ENCODE results near the gene RAD51B. TPM values are rescaled to one million over a fixed set of nuclear protein-coding genes. Genes with fewer than 3 reads are reported as not detected.

The RAD51B gene
- total and polyA plus RNA-seq, 2 donors = 6.2 to 92.9 TPM

GRCh38 chr14:68639000-68639757, 819.6 kb downstream of the RAD51B start:
- WGBS = 38% methylated on average over 6 of the region's 6 CpGs
- peak overlapping the region; percentile 46 for H3K27ac ChIP-seq (ENCODE audit: low read depth)
- H3K4me1 ChIP-seq (ENCODE audit: insufficient read depth) = no peaks in the 10 kb centered on the region
- H3K4me3 ChIP-seq (ENCODE audit: low read depth, low read length) = no peak overlapping the region
- no peak for DNase-seq (ENCODE audit: extremely low spot score)
- H3K36me3 ChIP-seq (ENCODE audit: insufficient read depth) = no peaks in the 10 kb centered on the region

GRCh38 chr14:68639758-68640574, 820.4 kb downstream of the RAD51B start:
- Histone ChIP-seq H3K36me3 (ENCODE audit: insufficient read depth) (no peaks in the 10 kb centered on the region), H3K4me3 (ENCODE audit: low read depth, low read length) (no peak overlapping the region), H3K4me1 (ENCODE audit: insufficient read depth) (no peaks in the 10 kb centered on the region), H3K27ac (ENCODE audit: low read depth) (peak overlapping the region; percentile 18)
- WGBS = 83% methylated on average over 10 of the region's 10 CpGs
- no peak for DNase-seq (ENCODE audit: extremely low spot score)

GRCh38 chr14:68643673-68644072, 824.1 kb downstream of the RAD51B start:
- no peak for DNase-seq (ENCODE audit: extremely low spot score)
- Histone ChIP-seq H3K4me1 (ENCODE audit: insufficient read depth) (no peaks in the 10 kb centered on the region), H3K4me3 (ENCODE audit: low read depth, low read length) (no peak overlapping the region), H3K27ac (ENCODE audit: low read depth) (no peak overlapping the region), H3K36me3 (ENCODE audit: insufficient read depth) (no peaks in the 10 kb centered on the region)
- 92% methylated on average over 2 of the region's 2 CpGs for WGBS

DNA sequence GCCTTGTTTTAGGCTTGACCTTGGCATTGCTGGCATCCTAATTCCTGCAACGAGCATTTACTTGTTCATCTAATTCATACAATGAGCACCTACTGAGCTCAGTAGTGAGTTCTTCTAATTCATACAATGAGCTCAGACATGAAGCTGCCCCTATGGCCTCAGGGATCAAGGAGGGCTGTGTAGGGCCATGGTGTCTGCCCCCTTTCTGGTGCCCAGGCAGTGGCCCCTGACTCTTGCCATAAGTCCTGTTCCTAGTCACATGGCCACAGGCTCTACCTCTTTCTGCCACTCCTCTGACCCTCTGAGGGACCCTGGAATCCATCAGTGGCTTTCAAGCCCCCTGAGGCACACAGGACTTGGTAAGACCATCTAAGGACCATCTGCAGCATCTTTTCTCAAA, 824.5 kb downstream of the RAD51B start:
- no peaks in the 10 kb centered on the region for H3K4me1 ChIP-seq (ENCODE audit: insufficient read depth)
- WGBS = 81% methylated on average over 1 of the region's 1 CpG
- DNase-seq (ENCODE audit: extremely low spot score) = no peak
- no peaks in the 10 kb centered on the region for H3K36me3 ChIP-seq (ENCODE audit: insufficient read depth)
- no peak overlapping the region for H3K27ac ChIP-seq (ENCODE audit: low read depth)
- no peak overlapping the region for H3K4me3 ChIP-seq (ENCODE audit: low read depth, low read length)

- DNase-seq (ENCODE audit: extremely low spot score) = no peak
- H3K4me1 ChIP-seq (ENCODE audit: insufficient read depth) = peaks cover under 1% of the 10 kb centered on the region
- 62% methylated on average over 2 of the region's 2 CpGs for WGBS
Observed at GRCh38 chr14:68645371-68645770, 825.8 kb downstream of the RAD51B start.

DNA sequence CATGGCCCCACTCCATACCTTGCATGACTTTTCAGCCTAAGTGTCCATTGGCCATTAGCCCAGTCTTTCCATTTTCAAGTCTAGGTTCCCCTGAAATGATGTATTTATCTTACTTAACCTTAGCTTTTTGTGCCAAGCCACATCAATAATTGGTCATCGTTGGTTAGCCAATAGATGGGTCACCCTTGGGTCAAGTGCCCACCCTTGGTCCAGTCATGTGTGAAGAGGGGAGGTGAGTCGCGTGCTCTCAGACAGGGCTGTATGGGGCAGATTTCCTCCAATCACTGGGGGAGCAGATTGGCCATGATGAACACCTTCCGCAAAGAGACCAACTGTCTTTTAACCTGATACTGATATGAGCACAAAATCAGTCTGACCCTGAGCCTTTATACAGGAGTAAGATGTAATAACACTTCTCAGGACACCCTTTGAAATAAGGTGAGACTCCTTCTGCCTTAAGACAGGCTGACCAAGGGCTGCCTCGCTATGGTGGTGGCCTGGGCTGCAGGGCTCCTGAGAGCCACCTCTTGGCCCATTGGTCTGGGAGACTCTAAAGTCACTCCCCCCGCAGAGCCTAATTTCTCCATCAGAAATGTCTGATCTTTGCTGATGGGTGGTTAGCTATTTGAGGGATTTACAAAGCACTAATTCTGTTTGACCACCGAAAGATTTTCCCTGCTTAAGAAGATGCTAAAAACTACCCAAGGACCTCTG, 830.1 kb downstream of the RAD51B start:
- H3K27ac ChIP-seq (ENCODE audit: low read depth) = no peak overlapping the region
- DNase-seq (ENCODE audit: extremely low spot score) = no peak
- no peak overlapping the region for H3K4me3 ChIP-seq (ENCODE audit: low read depth, low read length)
- H3K4me1 ChIP-seq (ENCODE audit: insufficient read depth) = peaks cover 4% of the 10 kb centered on the region
- H3K36me3 ChIP-seq (ENCODE audit: insufficient read depth) = no peaks in the 10 kb centered on the region
- 97% methylated on average over 7 of the region's 7 CpGs for WGBS

More at GRCh38 chr14:68645371-68645770, 825.8 kb downstream of the RAD51B start:
- no peaks in the 10 kb centered on the region for H3K36me3 ChIP-seq (ENCODE audit: insufficient read depth)
- H3K4me3 ChIP-seq (ENCODE audit: low read depth, low read length) = no peak overlapping the region
- H3K27ac ChIP-seq (ENCODE audit: low read depth) = no peak overlapping the region

GRCh38 chr14:68650404-68650994, 830.9 kb downstream of the RAD51B start:
- no peak overlapping the region for H3K4me3 ChIP-seq (ENCODE audit: low read depth, low read length)
- H3K36me3 ChIP-seq (ENCODE audit: insufficient read depth) = no peaks in the 10 kb centered on the region
- H3K4me1 ChIP-seq (ENCODE audit: insufficient read depth) = peaks cover 4% of the 10 kb centered on the region
- DNase-seq (ENCODE audit: extremely low spot score) = no peak
- peak overlapping the region; percentile 43 for H3K27ac ChIP-seq (ENCODE audit: low read depth)

GRCh38 chr14:68651075-68651474, 831.5 kb downstream of the RAD51B start:
- Histone ChIP-seq H3K4me1 (ENCODE audit: insufficient read depth) (peaks cover 4% of the 10 kb centered on the region), H3K36me3 (ENCODE audit: insufficient read depth) (no peaks in the 10 kb centered on the region), H3K27ac (ENCODE audit: low read depth) (no peak overlapping the region), H3K4me3 (ENCODE audit: low read depth, low read length) (no peak overlapping the region)
- no peak for DNase-seq (ENCODE audit: extremely low spot score)
- WGBS = 60% methylated on average over 4 of the region's 4 CpGs

DNA sequence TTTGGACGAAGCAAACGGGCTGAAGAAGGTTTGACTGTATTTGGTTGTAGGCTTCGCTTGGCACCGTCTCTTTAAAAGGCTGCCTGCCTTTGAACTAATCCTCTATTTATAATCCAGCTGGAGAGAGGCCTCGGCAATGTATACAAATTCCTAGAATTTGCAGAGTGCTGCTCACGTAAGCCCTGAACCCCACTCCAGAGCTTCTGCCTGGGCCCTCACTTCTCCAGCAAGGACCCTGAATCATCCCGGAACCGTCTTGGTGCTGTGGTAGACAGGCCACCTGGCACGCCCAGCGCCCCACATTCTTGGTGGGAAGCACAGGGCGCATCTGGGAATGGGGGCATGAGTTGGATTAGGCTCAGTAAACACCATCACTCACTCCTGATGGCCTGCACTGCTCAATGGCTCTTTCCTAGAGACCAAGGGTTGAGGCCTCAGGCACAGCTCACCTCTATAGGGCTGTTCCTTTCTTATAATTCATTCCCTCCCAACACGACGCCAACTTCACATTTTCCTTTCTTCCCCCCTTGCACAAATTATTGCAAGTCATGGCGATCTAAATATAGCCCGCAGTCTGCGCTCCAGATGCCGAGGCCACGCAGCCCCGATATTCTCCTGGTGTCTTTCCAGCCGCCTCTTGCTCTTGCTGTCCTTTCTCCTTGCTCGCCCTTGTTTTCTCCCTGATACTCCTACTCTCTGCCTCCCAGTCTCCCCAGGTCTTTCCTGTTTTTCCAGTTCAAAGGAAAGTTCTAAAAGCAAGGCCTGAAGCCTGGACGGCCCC, 832.3 kb downstream of the RAD51B start:
- 35% methylated on average over 22 of the region's 22 CpGs for WGBS
- Histone ChIP-seq H3K4me1 (ENCODE audit: insufficient read depth) (peaks cover 4% of the 10 kb centered on the region), H3K4me3 (ENCODE audit: low read depth, low read length) (no peak overlapping the region), H3K27ac (ENCODE audit: low read depth) (peak overlapping the region; percentile 55), H3K36me3 (ENCODE audit: insufficient read depth) (no peaks in the 10 kb centered on the region)
- no peak for DNase-seq (ENCODE audit: extremely low spot score)

- Histone ChIP-seq H3K4me3 (ENCODE audit: low read depth, low read length) (no peak overlapping the region), H3K27ac (ENCODE audit: low read depth) (peak overlapping the region; percentile 55), H3K36me3 (ENCODE audit: insufficient read depth) (no peaks in the 10 kb centered on the region), H3K4me1 (ENCODE audit: insufficient read depth) (peaks cover 4% of the 10 kb centered on the region)
- WGBS = 75% methylated on average over 6 of the region's 6 CpGs
- no peak for DNase-seq (ENCODE audit: extremely low spot score)
Observed at GRCh38 chr14:68652433-68652690, 832.8 kb downstream of the RAD51B start.

- peaks cover 4% of the 10 kb centered on the region for H3K4me1 ChIP-seq (ENCODE audit: insufficient read depth)
- DNase-seq (ENCODE audit: extremely low spot score) = no peak
- WGBS = 97% methylated on average over 6 of the region's 6 CpGs
- no peak overlapping the region for H3K4me3 ChIP-seq (ENCODE audit: low read depth, low read length)
- no peak overlapping the region for H3K27ac ChIP-seq (ENCODE audit: low read depth)
- no peaks in the 10 kb centered on the region for H3K36me3 ChIP-seq (ENCODE audit: insufficient read depth)
Observed at GRCh38 chr14:68653108-68653507, 833.5 kb downstream of the RAD51B start.

- Histone ChIP-seq H3K4me1 (ENCODE audit: insufficient read depth) (peaks cover 4% of the 10 kb centered on the region), H3K36me3 (ENCODE audit: insufficient read depth) (no peaks in the 10 kb centered on the region), H3K4me3 (ENCODE audit: low read depth, low read length) (no peak overlapping the region), H3K27ac (ENCODE audit: low read depth) (no peak overlapping the region)
- 80% methylated on average over 3 of the region's 3 CpGs for WGBS
- DNase-seq (ENCODE audit: extremely low spot score) = no peak
Observed at GRCh38 chr14:68653804-68654203, 834.2 kb downstream of the RAD51B start.

DNA sequence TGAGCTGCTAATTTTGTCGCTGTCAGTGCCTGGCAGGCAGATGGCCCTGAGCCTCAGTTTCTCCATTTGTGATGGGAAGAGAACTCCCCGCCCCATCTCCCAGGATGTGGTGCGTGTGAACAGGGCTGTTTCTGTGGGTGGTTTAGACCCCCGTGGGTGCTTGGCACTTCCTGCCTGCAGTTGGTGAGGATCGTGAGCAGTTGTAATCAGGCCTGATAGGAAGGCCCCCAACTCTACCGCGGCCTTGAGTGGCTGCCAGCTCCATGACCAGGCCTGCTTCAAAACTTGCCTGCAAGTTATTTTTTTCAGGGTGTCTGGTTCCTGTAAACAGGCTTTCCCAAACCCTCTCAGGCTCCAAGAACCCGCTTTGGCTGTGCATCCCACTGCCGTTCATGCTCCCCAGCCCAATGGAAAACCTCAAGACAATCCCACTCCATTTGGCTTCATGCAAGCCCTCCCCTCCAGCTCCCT, 834.9 kb downstream of the RAD51B start:
- H3K4me3 ChIP-seq (ENCODE audit: low read depth, low read length) = no peak overlapping the region
- WGBS = 47% methylated on average over 9 of the region's 9 CpGs
- H3K27ac ChIP-seq (ENCODE audit: low read depth) = no peak overlapping the region
- no peaks in the 10 kb centered on the region for H3K36me3 ChIP-seq (ENCODE audit: insufficient read depth)
- peaks cover 4% of the 10 kb centered on the region for H3K4me1 ChIP-seq (ENCODE audit: insufficient read depth)
- no peak for DNase-seq (ENCODE audit: extremely low spot score)

All from urinary bladder (tissue), 4 donors.